ACC112 (cell line): Measurements from ENCODE around the gene RAPGEF6.
"Not testable (repeated sequence)": the region's sequence is repeated elsewhere in the genome, so short reads cannot be mapped to it uniquely, and the experiment has no call there.

Source experiments
- H2AFZ ChIP-seq: fragments of 200-600 bp; sonication (generic); one replicate; pipeline ENCODE4 v1.6.0; 2017; ENCODE audit warnings: antibody characterized with exemption, low read length; ENCODE audit not compliant: unreplicated experiment
- H3K27ac ChIP-seq: fragments of 200-600 bp; sonication (generic); 2 replicates; pipeline ENCODE4 v1.5.1; 2014; ENCODE audit warnings: low read depth, mild to moderate bottlenecking, antibody characterized with exemption, low read length, moderate library complexity
- H3K27me3 ChIP-seq: fragments of 200-600 bp; sonication (generic); 2 replicates; pipeline ENCODE4 v1.6.1; 2014; ENCODE audit warnings: mild to moderate bottlenecking, antibody characterized with exemption, low read length, moderate library complexity, mixed read lengths; ENCODE audit not compliant: insufficient read depth
- H3K36me3 ChIP-seq: fragments of 200-600 bp; sonication (generic); 2 replicates; pipeline ENCODE4 v1.6.1; 2016; ENCODE audit warnings: mild to moderate bottlenecking, antibody characterized with exemption, low read length, moderate library complexity, mixed read lengths; ENCODE audit not compliant: insufficient read depth
- H3K4me1 ChIP-seq: fragments of 200-600 bp; sonication (generic); one replicate; pipeline ENCODE4 v1.6.1; 2016; ENCODE audit warnings: low read length, mixed read lengths; ENCODE audit not compliant: insufficient read depth, unreplicated experiment, control insufficient read depth
- H3K4me3 ChIP-seq: fragments of 200-600 bp; sonication (generic); 2 replicates; pipeline ENCODE4 v1.5.1; 2014; ENCODE audit warnings: mild to moderate bottlenecking, low read depth, low read length
- H3K79me2 ChIP-seq: fragments of 200-600 bp; sonication (generic); one replicate; pipeline ENCODE4 v1.6.0; 2016; ENCODE audit warnings: low read length; ENCODE audit not compliant: control insufficient read depth, unreplicated experiment, insufficient read depth

Gene RAPGEF6

DNA sequence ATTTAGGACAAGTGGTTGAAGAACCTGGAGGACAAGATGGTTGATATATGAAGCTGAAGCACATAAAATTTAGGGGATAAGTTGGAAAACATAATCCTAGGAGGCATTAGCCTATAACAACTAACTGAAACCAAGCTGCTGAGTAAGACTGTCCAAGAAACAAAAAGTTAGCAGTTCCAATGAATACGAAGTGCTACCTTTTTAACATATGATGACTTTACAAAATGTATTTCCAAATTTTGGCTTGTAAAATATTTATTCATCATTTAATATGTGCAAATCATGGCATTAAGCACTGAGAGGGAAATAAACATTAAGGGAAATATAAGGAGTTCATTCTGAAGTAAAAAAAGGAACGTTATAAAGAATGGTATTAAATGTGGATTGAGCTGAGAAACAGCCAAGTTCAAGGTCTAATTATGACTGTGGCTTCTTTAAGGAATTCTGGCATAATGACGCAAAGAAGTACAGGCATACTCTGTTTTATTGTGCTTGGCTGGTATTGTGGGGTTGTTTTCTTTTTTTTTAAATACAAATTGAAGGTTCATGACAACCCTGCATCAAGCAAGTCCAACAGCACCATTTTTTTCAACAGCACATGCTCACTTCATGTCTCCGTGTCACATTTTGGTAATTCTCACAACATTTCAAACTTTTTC lies 7.7 kb downstream of the RAPGEF6 start:
- Histone ChIP-seq H3K4me1 (peaks cover 23% of the 10 kb centered on the region), H3K36me3 (peaks cover 3% of the 10 kb centered on the region; the same call in 1 of the 2 replicates), H3K27me3 (no peaks in the 10 kb centered on the region), H3K79me2 (peaks cover 95% of the 10 kb centered on the region), H2AFZ (no peak overlapping the region), H3K27ac (no peak overlapping the region), H3K4me3 (no peak overlapping the region)

DNA sequence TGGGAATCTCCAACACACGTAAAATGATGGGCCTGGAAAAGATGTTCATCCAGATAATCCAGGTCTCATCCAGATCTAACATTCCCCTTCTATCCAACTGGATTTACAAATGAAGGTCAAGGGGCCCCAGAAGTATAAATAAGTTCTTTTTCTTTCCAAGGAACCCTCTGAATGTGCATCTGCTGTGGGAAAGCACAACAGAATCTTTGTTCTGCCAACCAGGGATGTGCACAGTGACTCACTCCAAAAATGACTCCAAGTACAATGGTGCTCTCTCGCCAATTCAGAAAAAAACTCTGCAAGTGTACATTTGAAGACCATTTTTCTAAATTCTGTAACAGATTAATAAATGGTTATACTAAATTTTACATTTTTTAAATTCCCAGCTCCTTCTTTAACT lies 12.4 kb downstream of the RAPGEF6 start:
- Histone ChIP-seq H3K4me1 (no peaks in the 10 kb centered on the region), H3K27me3 (no peaks in the 10 kb centered on the region), H3K79me2 (peaks cover 85% of the 10 kb centered on the region), H3K36me3 (no peaks in the 10 kb centered on the region), H2AFZ (no peak overlapping the region), H3K27ac (no peak overlapping the region), H3K4me3 (no peak overlapping the region)

DNA sequence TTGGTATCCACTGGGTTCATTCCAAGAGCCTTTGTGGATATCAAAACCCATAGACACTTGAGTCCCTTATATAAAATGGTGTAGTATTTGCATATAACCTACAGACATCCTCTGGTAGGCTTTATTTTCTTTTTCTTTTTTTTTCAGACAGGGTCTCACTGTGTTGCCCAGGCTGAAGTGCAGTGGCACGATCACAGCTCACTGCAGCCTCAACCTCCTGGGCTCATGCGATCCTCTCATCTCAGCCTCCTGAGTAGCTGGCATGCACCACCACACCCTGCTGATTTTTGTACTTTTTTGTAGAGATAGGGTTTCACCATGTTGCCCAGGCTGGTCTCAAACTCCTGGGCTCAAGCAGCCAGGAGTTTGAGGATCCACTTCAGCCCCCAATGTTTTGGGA lies 13.9 kb downstream of the RAPGEF6 start:
- not testable (repeated sequence) for H3K36me3 ChIP-seq, H2AFZ ChIP-seq, H3K4me1 ChIP-seq, H3K4me3 ChIP-seq, H3K27me3 ChIP-seq, H3K27ac ChIP-seq
- peaks cover 84% of the 10 kb centered on the region for H3K79me2 ChIP-seq

DNA sequence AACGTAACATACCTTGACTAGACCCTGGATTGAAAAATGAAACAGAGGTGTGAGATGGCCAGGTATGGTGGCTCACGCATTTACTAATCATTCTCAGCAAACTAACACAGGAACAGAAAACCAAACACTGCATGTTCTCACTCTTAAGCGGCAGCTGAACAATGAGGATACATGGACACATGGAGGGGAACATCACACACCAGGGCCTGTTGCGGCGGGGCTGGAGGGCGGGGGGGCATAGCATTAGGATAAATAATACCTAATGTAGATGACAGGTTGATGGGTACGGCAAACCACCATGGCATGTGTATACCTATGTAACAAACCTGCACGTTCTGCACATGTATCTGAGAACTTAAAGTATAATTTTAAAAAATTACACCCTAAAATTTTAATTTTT lies 15.9 kb downstream of the RAPGEF6 start:
- Histone ChIP-seq H3K4me1 (no peaks in the 10 kb centered on the region), H3K79me2 (peaks cover 84% of the 10 kb centered on the region), H3K27me3 (no peaks in the 10 kb centered on the region), H3K4me3 (no peak overlapping the region), H3K27ac (no peak overlapping the region), H3K36me3 (no peaks in the 10 kb centered on the region), H2AFZ (no peak overlapping the region)

DNA sequence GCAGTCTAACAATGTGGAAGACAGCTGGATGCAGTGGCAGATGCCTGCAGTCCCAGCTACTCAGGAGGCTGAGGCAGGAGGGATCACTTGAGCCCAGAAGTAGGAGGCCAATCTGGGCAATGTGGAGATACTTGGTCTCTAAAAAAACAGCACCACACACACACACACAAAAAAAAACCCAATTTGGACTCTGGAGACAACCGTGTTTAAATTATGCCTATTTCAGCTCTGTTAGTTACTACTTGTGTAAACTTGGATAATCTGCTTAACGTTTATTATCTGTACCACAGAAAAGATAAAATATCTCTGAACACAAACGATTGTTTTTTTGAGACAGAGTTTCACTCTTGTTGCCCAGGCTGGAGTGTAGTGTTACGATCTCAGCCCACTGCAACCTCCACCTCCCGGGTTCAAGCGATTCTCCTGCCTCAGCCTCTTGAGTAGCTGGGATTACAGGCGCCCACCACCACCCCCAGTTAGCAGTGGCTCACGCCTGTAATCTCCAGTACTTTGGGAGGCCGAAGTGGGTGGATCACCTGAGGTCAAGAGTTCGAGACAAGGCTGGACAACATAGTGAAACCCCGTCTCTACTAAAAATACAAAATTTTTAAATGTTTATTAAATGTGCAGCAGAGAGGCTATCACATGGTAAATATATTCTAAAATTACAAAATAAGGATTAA lies 17.7 kb downstream of the RAPGEF6 start:
- no peaks in the 10 kb centered on the region for H3K27me3 ChIP-seq
- no peaks in the 10 kb centered on the region for H3K36me3 ChIP-seq
- H2AFZ ChIP-seq: no peak overlapping the region
- peaks cover 81% of the 10 kb centered on the region for H3K79me2 ChIP-seq
- no peak overlapping the region for H3K27ac ChIP-seq
- H3K4me3 ChIP-seq: no peak overlapping the region
- H3K4me1 ChIP-seq: no peaks in the 10 kb centered on the region

DNA sequence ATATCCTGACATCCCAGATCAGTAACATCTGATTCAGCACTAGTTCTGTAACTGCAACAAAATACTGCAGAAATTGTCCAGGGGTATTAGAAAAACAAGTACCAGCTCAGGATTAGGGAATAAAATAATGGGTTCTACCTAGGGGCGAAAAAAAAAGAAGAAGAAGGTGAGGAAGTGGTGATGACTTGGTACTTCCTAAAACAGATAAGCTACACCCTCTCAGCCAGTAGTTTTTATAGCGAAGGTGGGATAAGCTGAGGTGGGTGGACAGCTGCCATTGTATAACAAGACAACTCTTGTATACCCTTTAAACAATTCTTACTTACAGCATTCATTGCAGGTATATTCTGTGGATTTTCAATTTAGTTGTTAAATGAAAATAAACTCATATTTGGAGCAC lies 19.1 kb downstream of the RAPGEF6 start:
- Histone ChIP-seq H3K4me3 (no peak overlapping the region), H3K27ac (no peak overlapping the region), H3K79me2 (peaks cover 76% of the 10 kb centered on the region), H3K27me3 (no peaks in the 10 kb centered on the region), H3K4me1 (peaks cover under 1% of the 10 kb centered on the region), H2AFZ (no peak overlapping the region), H3K36me3 (no peaks in the 10 kb centered on the region)

DNA sequence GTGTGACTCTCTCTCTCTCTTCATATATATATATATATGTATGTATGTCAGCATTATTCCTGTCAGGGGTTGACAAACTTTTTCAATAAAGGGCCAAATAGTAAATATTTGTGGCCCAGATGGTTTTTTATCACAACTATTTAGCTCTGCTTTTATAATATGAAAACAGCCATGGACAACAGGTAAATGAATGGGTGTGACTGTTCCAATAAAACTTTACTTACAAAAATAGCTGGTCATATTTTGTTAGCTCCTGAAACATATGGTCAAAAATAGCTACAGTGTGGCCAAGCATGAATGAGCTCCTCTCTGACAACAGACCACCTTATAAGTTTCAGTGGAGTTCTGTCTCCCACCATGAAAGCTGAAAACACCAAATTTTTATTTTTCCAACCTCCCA lies 21.6 kb downstream of the RAPGEF6 start:
- H3K4me1 ChIP-seq: peaks cover 11% of the 10 kb centered on the region

DNA sequence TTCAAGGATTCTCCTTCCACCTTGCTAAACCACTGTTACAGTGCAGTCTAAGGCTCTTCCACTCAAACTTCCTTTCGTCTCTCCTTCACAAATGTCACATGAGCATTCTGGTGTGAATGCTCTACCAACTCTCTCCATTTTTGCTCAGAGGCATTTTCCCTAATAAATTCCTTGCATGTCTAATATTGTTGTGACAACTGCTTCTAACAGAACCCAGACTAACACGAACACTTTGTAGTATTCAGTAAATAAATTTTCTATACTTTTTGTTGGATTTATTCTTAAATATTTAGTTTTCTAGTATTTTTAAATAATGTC lies 24.0 kb downstream of the RAPGEF6 start:
- H3K79me2 ChIP-seq: peaks cover 67% of the 10 kb centered on the region
- H3K27me3 ChIP-seq: no peaks in the 10 kb centered on the region
- peaks cover 11% of the 10 kb centered on the region for H3K4me1 ChIP-seq
- H3K36me3 ChIP-seq: no peaks in the 10 kb centered on the region
- H3K4me3 ChIP-seq: no peak overlapping the region
- H2AFZ ChIP-seq: no peak overlapping the region
- H3K27ac ChIP-seq: no peak overlapping the region

More for the DNA sequence above, 21.6 kb downstream of the RAPGEF6 start:
- no peaks in the 10 kb centered on the region for H3K27me3 ChIP-seq
- peaks cover 73% of the 10 kb centered on the region for H3K79me2 ChIP-seq
- H3K36me3 ChIP-seq: no peaks in the 10 kb centered on the region
- no peak overlapping the region for H2AFZ ChIP-seq
- no peak overlapping the region for H3K27ac ChIP-seq
- no peak overlapping the region for H3K4me3 ChIP-seq

DNA sequence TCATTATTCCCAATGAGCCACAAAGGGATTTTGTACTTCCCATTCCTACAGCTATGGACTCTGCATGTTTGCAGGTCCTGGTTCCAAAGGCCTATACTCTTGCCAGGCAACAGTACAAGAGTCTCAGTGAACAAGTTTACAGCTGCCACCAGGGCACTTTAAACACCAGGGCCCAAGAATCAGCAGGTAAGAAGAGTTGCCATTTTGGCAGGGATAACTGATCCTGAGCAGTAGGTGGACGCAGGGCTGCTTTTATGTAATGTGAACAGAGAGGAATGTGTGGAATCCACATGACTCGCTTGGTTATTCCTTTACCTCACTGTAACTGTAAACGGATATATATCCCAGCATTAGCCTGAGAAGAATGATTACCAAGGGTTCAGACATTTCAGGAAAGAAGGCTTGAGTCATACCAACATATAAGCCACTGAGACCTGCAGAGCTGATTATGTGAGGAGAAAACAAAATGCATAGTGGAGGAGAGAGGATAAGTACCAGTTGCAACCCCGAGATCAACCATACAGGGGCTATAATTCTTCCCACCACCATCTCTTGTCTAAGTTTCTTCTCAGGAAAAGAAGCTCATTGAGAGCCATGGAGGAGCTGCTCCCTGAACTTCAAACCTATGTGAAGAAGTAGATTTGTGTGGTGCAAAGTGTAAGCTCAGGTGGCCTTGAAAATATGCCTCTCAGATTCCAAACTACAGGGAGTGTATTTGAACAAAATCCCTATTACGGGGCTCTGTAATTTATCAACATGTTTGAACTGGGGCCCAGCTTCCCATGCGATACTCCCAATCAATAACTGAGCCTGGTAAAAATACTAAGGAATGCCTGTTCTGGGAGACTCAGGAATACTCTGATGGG lies 24.6 kb downstream of the RAPGEF6 start:
- Histone ChIP-seq H3K27ac (no peak overlapping the region), H3K36me3 (no peaks in the 10 kb centered on the region), H3K79me2 (peaks cover 63% of the 10 kb centered on the region), H3K4me1 (peaks cover 11% of the 10 kb centered on the region), H2AFZ (no peak overlapping the region), H3K4me3 (no peak overlapping the region), H3K27me3 (no peaks in the 10 kb centered on the region)

DNA sequence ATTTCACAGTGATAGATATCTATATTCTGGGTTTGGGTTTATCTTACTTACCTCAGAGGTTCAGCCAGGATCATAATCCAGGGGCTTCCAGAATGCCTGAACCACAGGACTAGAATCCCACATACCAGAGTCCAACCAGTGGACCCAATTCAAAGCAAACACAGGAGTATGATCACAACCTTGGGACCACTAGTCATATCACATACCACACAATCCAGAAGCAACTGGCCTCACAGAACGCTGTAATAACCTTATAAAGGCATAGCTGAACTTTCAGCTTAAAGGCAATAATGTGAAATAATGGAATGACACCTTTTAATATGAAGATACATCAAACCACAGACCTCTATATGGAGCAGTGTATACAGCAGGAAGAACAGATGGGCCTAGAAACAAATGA lies 25.3 kb downstream of the RAPGEF6 start:
- Histone ChIP-seq H3K27me3 (no peaks in the 10 kb centered on the region), H3K4me3 (no peak overlapping the region), H3K27ac (no peak overlapping the region), H2AFZ (no peak overlapping the region), H3K79me2 (peaks cover 61% of the 10 kb centered on the region), H3K4me1 (peaks cover 11% of the 10 kb centered on the region), H3K36me3 (no peaks in the 10 kb centered on the region)
